GM18909 (cell line): ENCODE measurements around the gene TRAK1.
A peak's percentile ranks its signal among the peaks of the same experiment; 100 is the strongest.

ENCODE experiments used
- ATAC-seq: cut with Tn5 transposase; IDR thresholded peaks from one replicate; pipeline ENCODE4 v1.9.1; 2021; ENCODE audit warnings: mild to moderate bottlenecking; ENCODE audit not compliant: unreplicated experiment, poor library complexity

The TRAK1 gene

GRCh38 chr3:42195879-42196330 is 104.7 kb downstream of the TRAK1 start:
- ATAC-seq = peak; percentile 61

GRCh38 chr3:42198709-42199108 is 107.6 kb downstream of the TRAK1 start:
- ATAC-seq = no peak

- ATAC-seq = no peak
These were observed 111.2 kb downstream of the TRAK1 start for GRCh38 chr3:42202217-42202865.

GRCh38 chr3:42204867-42205599 is 113.9 kb downstream of the TRAK1 start:
- no peak for ATAC-seq

- ATAC-seq = peak; percentile 80
These were observed 114.8 kb downstream of the TRAK1 start for GRCh38 chr3:42205800-42206514.

- no peak for ATAC-seq
These were observed 118.8 kb downstream of the TRAK1 start for GRCh38 chr3:42209917-42210316.

- ATAC-seq = no peak
These were observed 119.6 kb downstream of the TRAK1 start for GRCh38 chr3:42210726-42211125.

- peak; percentile 51 for ATAC-seq
These were observed 122.3 kb downstream of the TRAK1 start for GRCh38 chr3:42213417-42213816.

- ATAC-seq = peak; percentile 25
These were observed 122.9 kb downstream of the TRAK1 start for GRCh38 chr3:42214064-42214463.

GRCh38 chr3:42214565-42215283 is 123.6 kb downstream of the TRAK1 start:
- ATAC-seq = peak; percentile 53

- peak; percentile 74 for ATAC-seq
These were observed 125.1 kb downstream of the TRAK1 start for GRCh38 chr3:42216302-42216701.

- ATAC-seq = no peak
These were observed 125.8 kb downstream of the TRAK1 start for GRCh38 chr3:42216931-42217333.

- ATAC-seq = no peak
These were observed 129.4 kb downstream of the TRAK1 start for GRCh38 chr3:42220436-42221121.

GRCh38 chr3:42222942-42223693 is 132.0 kb downstream of the TRAK1 start:
- ATAC-seq = no peak

GRCh38 chr3:42224178-42224577 is 133.0 kb downstream of the TRAK1 start:
- ATAC-seq = no peak

- no peak for ATAC-seq
These were observed 133.7 kb downstream of the TRAK1 start for GRCh38 chr3:42224658-42225421.

- ATAC-seq = no peak
These were observed 134.6 kb downstream of the TRAK1 start for GRCh38 chr3:42225486-42226363.
